ENCODE data around the gene LRRC23.
"Not testable (repeated sequence)": the region's sequence is repeated elsewhere in the genome, so short reads cannot be mapped to it uniquely, and the experiment has no call there.

Gene LRRC23

GRCh38 chr12:6902448-6902847 is 2.2 kb upstream of the LRRC23 start:
- DNase-seq (ENCODE audit: low read depth), result no peak

DNA sequence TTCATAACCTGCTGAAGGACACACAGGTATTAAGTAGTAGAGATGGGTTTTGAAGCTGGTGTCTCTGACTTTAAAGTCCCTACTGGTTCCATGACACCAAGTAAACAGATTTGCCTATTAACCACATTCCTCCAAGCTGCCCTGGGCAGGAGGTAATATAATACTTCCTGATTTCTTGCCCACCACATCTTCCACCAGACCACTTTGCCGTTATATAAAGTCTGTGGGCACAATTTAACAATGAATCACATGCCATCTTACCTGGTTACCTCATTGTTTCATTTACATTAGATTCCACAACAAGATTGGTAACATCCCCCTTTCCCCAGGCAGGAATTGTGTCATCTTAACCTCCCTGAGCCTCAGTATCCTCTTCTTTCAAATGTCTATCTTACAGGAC is 900 bp upstream of the LRRC23 start:
- no peak for DNase-seq (ENCODE audit: low read depth)

DNA sequence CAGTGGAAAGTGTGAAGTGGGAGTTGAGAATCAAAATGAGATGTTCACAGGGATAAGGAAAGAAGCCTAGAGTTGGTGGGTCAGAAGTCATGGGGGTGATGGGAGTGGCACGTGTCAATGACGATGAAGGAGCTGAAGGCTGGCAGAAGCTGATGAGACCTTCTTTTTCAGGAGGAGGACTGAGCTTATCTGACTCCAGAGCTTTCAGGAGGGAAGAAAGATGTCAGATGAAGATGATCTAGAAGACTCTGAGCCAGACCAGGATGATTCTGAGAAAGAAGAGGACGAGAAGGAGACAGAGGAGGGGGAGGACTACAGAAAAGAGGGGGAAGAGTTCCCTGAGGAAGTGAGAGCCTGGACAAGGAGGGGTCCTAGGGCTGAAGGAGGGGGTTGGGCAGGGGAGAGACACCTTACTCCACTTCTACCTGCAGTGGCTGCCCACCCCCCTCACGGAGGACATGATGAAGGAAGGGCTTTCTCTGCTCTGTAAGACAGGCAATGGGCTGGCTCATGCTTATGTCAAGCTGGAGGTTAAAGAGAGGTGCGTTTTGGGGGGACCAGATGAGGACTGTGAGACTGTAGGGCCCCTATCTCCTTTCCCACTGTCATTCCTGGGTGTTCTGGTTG is 905 bp downstream of the LRRC23 start:
- DNase-seq (ENCODE audit: low read depth), result no peak

- not testable (repeated sequence) for DNase-seq (ENCODE audit: low read depth)
These were observed 3.5 kb downstream of the LRRC23 start for GRCh38 chr12:6908141-6908540.

- no peak for DNase-seq (ENCODE audit: low read depth)
These were observed 5.0 kb downstream of the LRRC23 start for GRCh38 chr12:6909421-6910145.

- no peak for DNase-seq (ENCODE audit: low read depth)
These were observed 7.7 kb downstream of the LRRC23 start for GRCh38 chr12:6912164-6912935.

DNA sequence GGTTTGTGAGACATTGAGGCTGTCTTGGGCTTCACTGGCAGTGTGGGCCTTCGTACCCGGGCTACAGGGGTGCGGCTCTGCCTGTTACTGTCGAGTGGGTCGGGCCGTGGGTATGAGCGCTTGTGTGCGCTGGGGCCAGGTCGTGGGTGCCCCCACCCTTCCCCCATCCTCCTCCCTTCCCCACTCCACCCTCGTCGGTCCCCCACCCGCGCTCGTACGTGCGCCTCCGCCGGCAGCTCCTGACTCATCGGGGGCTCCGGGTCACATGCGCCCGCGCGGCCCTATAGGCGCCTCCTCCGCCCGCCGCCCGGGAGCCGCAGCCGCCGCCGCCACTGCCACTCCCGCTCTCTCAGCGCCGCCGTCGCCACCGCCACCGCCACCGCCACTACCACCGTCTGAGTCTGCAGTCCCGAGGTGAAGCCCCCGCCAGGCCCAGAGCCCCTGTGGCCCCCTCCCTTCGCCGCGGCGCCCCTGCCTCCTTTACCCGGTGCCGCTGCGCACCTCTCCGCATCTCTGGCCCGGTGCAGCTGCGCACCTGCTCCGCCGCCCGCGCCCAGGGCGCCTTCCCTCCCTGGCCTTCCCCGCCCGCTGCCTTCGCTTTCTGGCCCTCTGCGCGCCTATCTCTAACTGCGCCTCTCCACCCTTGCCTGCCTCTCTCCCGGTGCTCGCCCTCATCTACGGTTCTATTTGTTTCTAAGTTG is 9.8 kb downstream of the LRRC23 start, which contains the start of gene ENO2:
ENO2 (plus strand) TSS at position 335 of the 701 bp plus-strand sequence. CDS start 1,253 bp downstream, outside the sequence.
- DNase-seq (ENCODE audit: low read depth), result peak; percentile 78

- DNase-seq (ENCODE audit: low read depth), result no peak
These were observed 10.5 kb downstream of the LRRC23 start for GRCh38 chr12:6914947-6915788.

- DNase-seq (ENCODE audit: low read depth), result no peak
These were observed 11.2 kb downstream of the LRRC23 start for GRCh38 chr12:6915789-6916285.

DNA sequence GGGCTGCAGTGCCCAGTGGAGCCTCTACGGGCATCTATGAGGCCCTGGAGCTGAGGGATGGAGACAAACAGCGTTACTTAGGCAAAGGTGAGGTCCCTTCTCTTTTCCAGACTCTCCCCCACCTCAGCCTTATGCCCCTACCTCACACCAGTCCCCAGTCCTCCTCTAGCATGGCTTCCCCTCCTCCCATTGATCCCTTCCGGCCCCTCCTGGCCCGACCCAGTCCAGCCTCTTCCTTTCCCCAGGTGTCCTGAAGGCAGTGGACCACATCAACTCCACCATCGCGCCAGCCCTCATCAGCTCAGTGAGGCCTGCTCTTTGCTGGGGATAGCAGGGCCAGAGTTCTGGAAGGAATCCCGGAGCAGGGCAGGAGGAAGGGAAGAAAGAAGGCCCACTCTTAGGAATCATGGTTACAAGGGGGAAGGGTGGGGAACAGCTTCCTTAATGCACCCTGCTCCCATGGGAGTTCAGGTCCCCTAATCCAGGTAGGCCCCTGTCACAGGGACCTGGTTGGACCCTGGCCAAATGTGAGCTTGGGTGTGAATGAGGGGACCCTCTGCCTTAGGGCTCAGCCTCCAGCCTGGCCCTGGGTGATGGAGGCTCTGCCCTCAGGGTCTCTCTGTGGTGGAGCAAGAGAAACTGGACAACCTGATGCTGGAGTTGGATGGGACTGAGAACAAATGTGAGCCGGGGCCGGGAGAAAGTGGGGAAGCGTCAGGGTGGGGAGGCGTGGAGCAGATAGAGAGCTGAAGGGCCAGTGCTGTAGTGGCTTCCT is 12.0 kb downstream of the LRRC23 start:
- no peak for DNase-seq (ENCODE audit: low read depth)

- DNase-seq (ENCODE audit: low read depth), result no peak
These were observed 13.0 kb downstream of the LRRC23 start for GRCh38 chr12:6917491-6918231.

DNA sequence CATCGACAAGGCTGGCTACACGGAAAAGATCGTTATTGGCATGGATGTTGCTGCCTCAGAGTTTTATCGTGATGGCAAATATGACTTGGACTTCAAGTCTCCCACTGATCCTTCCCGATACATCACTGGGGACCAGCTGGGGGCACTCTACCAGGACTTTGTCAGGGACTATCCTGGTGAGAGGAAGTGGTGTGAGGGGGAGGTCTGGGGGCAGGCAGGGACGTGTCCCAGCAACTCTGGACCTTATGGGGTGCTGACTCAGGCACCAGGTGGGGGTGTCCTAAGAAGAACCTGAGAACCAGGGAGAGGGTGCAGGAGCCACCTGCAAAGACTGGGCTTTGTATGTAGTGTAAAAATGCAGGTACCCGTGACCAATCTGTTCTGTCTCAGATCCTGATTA is 15.0 kb downstream of the LRRC23 start:
- DNase-seq (ENCODE audit: low read depth), result no peak

DNA sequence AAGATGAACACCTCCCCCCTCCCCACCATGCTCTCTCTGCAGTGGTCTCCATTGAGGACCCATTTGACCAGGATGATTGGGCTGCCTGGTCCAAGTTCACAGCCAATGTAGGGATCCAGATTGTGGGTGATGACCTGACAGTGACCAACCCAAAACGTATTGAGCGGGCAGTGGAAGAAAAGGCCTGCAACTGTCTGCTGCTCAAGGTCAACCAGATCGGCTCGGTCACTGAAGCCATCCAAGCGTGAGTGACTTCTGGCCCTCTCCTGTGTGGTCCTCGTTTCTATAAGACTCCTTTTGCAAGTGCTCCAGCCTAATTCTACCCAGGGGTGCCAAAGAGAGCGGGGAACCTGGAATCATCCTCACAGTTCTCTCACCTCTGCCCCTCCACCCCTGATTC is 16.9 kb downstream of the LRRC23 start:
- no peak for DNase-seq (ENCODE audit: low read depth)

GRCh38 chr12:6921996-6922946 is 17.6 kb downstream of the LRRC23 start:
- DNase-seq (ENCODE audit: low read depth), result no peak

- no peak for DNase-seq (ENCODE audit: low read depth)
These were observed 18.5 kb downstream of the LRRC23 start for GRCh38 chr12:6923003-6923732.

- no peak for DNase-seq (ENCODE audit: low read depth)
These were observed 19.2 kb downstream of the LRRC23 start for GRCh38 chr12:6923851-6924250.

GRCh38 chr12:6925239-6925539 is 20.6 kb downstream of the LRRC23 start:
- no peak for DNase-seq (ENCODE audit: low read depth)

Data from activated T-cell treated with anti-CD3 and anti-CD28 coated beads for 48 hours (primary cell).